NCI-H524 (cell line): ENCODE measurements around the gene SYT12.

ENCODE experiments used
- DNase-seq, 2 experiments: peaks; one replicate each; lab custom pipeline; 2025; lab: John Stamatoyannopoulos, UW

The SYT12 gene

GRCh38 chr11:67027943-67028542 lies 5.1 kb downstream of the SYT12 start:
- DNase-seq, result no peak

- no peak for DNase-seq
These were observed 6.2 kb downstream of the SYT12 start for GRCh38 chr11:67029146-67029545.

- no peak for DNase-seq
These were observed 8.0 kb downstream of the SYT12 start for GRCh38 chr11:67030976-67031375.

- DNase-seq, result no peak
These were observed 9.0 kb downstream of the SYT12 start for GRCh38 chr11:67031791-67032561.

- no peak for DNase-seq
These were observed 10.1 kb downstream of the SYT12 start for GRCh38 chr11:67032830-67033551.

GRCh38 chr11:67033661-67034166 lies 10.8 kb downstream of the SYT12 start:
- no peak for DNase-seq

GRCh38 chr11:67034350-67034749 lies 11.4 kb downstream of the SYT12 start:
- DNase-seq, result no peak

- no peak for DNase-seq
These were observed 17.2 kb downstream of the SYT12 start for GRCh38 chr11:67040147-67040546.

- no peak for DNase-seq
These were observed 18.7 kb downstream of the SYT12 start for GRCh38 chr11:67041602-67042001.

- no peak for DNase-seq
These were observed 20.8 kb downstream of the SYT12 start for GRCh38 chr11:67043572-67044349.

- no peak for DNase-seq
These were observed 21.6 kb downstream of the SYT12 start for GRCh38 chr11:67044496-67044895.

- no peak for DNase-seq
These were observed 22.4 kb downstream of the SYT12 start for GRCh38 chr11:67045314-67045713.

- DNase-seq, result no peak
These were observed 25.7 kb downstream of the SYT12 start for GRCh38 chr11:67048515-67049130.

- DNase-seq, result no peak
These were observed 27.2 kb downstream of the SYT12 start for GRCh38 chr11:67050139-67050538.

- DNase-seq, result no peak
These were observed 28.4 kb downstream of the SYT12 start for GRCh38 chr11:67051180-67051893.

GRCh38 chr11:67051945-67052488 lies 29.1 kb downstream of the SYT12 start:
- DNase-seq, result no peak

- no peak for DNase-seq
These were observed 30.0 kb downstream of the SYT12 start for GRCh38 chr11:67052891-67053290.

GRCh38 chr11:67053896-67054329 lies 31.0 kb downstream of the SYT12 start:
- peak in 1 of 2 experiments; percentile 50 for DNase-seq

GRCh38 chr11:67054346-67054835 lies 31.5 kb downstream of the SYT12 start:
- DNase-seq, result no peak

GRCh38 chr11:67054836-67055523 lies 32.0 kb downstream of the SYT12 start:
- peak; percentile 91 to 96 for DNase-seq
